Liver (tissue), 9 donors: ENCODE results near the gene DSCAM. TPM values are rescaled to one million over a fixed set of nuclear protein-coding genes. Genes with fewer than 3 reads are reported as not detected.

Experiments used
- DNase-seq: peaks from one replicate; pipeline ENCODE4 v3.0.0-alpha.2; 2017; ENCODE audit warnings: low spot score
- H3K27ac ChIP-seq, 2 donors: one replicate each; pipeline ENCODE4 v1.7.0; 2013; ENCODE audit warnings: inconsistent platforms in 2 of 2, low read length in 2 of 2, control low read depth in 1 of 2, low read depth in 1 of 2, mild to moderate bottlenecking in 1 of 2
- H3K27me3 ChIP-seq, 4 donors: one replicate each; pipeline versions ENCODE4 v1.6.1 to v1.7.0; 2013; ENCODE audit warnings: low read length in 3 of 4, inconsistent platforms in 1 of 4, mild to moderate bottlenecking in 1 of 4, moderate library complexity in 1 of 4; ENCODE audit not compliant: control insufficient read depth in 4 of 4, insufficient read depth in 4 of 4
- H3K36me3 ChIP-seq, 4 donors: one replicate each; pipeline versions ENCODE4 v1.6.1 to v1.7.0; 2013; ENCODE audit warnings: low read length in 3 of 4, mild to moderate bottlenecking in 3 of 4, low read depth in 1 of 4, moderate library complexity in 1 of 4; ENCODE audit not compliant: control insufficient read depth in 4 of 4, insufficient read depth in 3 of 4
- H3K4me1 ChIP-seq, 4 donors: one replicate each; pipeline versions ENCODE4 v1.6.1 to v1.7.0; 2013; ENCODE audit warnings: low read length in 3 of 4, mild to moderate bottlenecking in 3 of 4, moderate library complexity in 1 of 4; ENCODE audit not compliant: control insufficient read depth in 4 of 4, insufficient read depth in 4 of 4
- H3K4me3 ChIP-seq, 3 donors: one replicate each; pipeline versions ENCODE4 v1.6.1 to v1.7.0; 2013; ENCODE audit warnings: low read length in 3 of 3, control low read depth in 1 of 3, low read depth in 1 of 3, mild to moderate bottlenecking in 1 of 3
- H3K9ac ChIP-seq, 2 donors: one replicate each; pipeline ENCODE4 v1.7.0; 2013; ENCODE audit warnings: low read length in 2 of 2, mild to moderate bottlenecking in 2 of 2, moderate library complexity in 2 of 2, control low read depth in 1 of 2, low read depth in 1 of 2
- H3K9me3 ChIP-seq, 4 donors: one replicate each; pipeline versions ENCODE4 v1.6.1 to v1.7.0; 2013; ENCODE audit warnings: low read length in 3 of 4; ENCODE audit not compliant: control insufficient read depth in 4 of 4
- ATF3 ChIP-seq: IDR thresholded peaks from 2 replicates; pipeline ENCODE4 v1.6.1; 2016; ENCODE audit warnings: antibody characterized with exemption
- CTCF ChIP-seq: fragments of 150-350 bp; IDR thresholded peaks from 2 replicates; pipeline ENCODE4 v1.5.1; 2017; ENCODE audit warnings: improper control_type of control experiment, low read depth, low read length; ENCODE audit not compliant: missing input control
- EGR1 ChIP-seq, 2 donors: IDR thresholded peaks; 2 replicates each; pipeline ENCODE4 v1.6.1; 2016 to 2018; ENCODE audit warnings: antibody characterized with exemption in 2 of 2, low read depth in 2 of 2
- FOXA1 ChIP-seq: IDR thresholded peaks from 2 replicates; pipeline ENCODE4 v1.6.1; 2016; ENCODE audit warnings: antibody characterized with exemption
- FOXA2 ChIP-seq: IDR thresholded peaks from 2 replicates; pipeline ENCODE4 v1.6.1; 2016; ENCODE audit warnings: antibody characterized with exemption
- GABPA ChIP-seq, 2 donors: IDR thresholded peaks in 1 of 2; conservative IDR thresholded peaks in 1 of 2; 2 replicates each; pipeline ENCODE4 v1.6.1; 2016; ENCODE audit warnings: antibody characterized with exemption in 2 of 2, mild to moderate bottlenecking in 1 of 2, moderate library complexity in 1 of 2
- HNF4A ChIP-seq, 2 donors: conservative IDR thresholded peaks; 2 replicates each; pipeline ENCODE4 v1.6.1; 2016; ENCODE audit warnings: antibody characterized with exemption in 2 of 2, mild to moderate bottlenecking in 2 of 2
- HNF4G ChIP-seq: IDR thresholded peaks from 2 replicates; pipeline ENCODE4 v1.6.1; 2016; ENCODE audit warnings: antibody characterized with exemption
- JUND ChIP-seq, 2 donors: IDR thresholded peaks; 2 replicates each; pipeline ENCODE4 v1.6.1; 2016; ENCODE audit warnings: antibody characterized with exemption in 2 of 2
- MAX ChIP-seq: IDR thresholded peaks from 2 replicates; pipeline ENCODE4 v1.6.1; 2016; ENCODE audit warnings: antibody characterized with exemption
- NR2F2 ChIP-seq: IDR thresholded peaks from 2 replicates; pipeline ENCODE4 v1.6.1; 2016; ENCODE audit warnings: antibody characterized with exemption
- RAD21 ChIP-seq, 2 donors: IDR thresholded peaks; 2 replicates each; pipeline ENCODE4 v1.6.1; 2016; ENCODE audit warnings: antibody characterized with exemption in 2 of 2, mild to moderate bottlenecking in 2 of 2
- REST ChIP-seq: IDR thresholded peaks from 2 replicates; pipeline ENCODE4 v1.6.1; 2016; ENCODE audit warnings: antibody characterized with exemption, mild to moderate bottlenecking
- RXRA ChIP-seq, 2 donors: IDR thresholded peaks; 2 replicates each; pipeline ENCODE4 v1.6.1; 2017 to 2018; ENCODE audit warnings: antibody characterized with exemption in 2 of 2, mild to moderate bottlenecking in 1 of 2
- SP1 ChIP-seq: IDR thresholded peaks from 2 replicates; pipeline ENCODE4 v1.6.1; 2018; ENCODE audit warnings: antibody characterized with exemption, mild to moderate bottlenecking
- TAF1 ChIP-seq: conservative IDR thresholded peaks from 2 replicates; pipeline ENCODE4 v1.6.1; 2016; ENCODE audit warnings: antibody characterized with exemption, mild to moderate bottlenecking
- YY1 ChIP-seq: IDR thresholded peaks from 2 replicates; pipeline ENCODE4 v1.6.1; 2016; ENCODE audit warnings: antibody characterized with exemption, mild to moderate bottlenecking
- ZBTB33 ChIP-seq: IDR thresholded peaks from 2 replicates; pipeline ENCODE4 v1.6.1; 2016; ENCODE audit warnings: antibody characterized with exemption
- WGBS: extraction: QIAGEN DNeasy Blood & Tissue Kit; methylation state at CpG from one replicate; pipeline ENCODE4 v1.1.7; 2013; 5-methylcytosine and 5-hydroxymethylcytosine counted together
- polyA plus RNA-seq, 2 donors: library from polyadenylated mRNA; stranded (reverse) in 1 of 2; unstranded in 1 of 2; fragments of 200-250 nt in 1 of 2; fragments of >200 nt in 1 of 2; fragmentation: Nextera tagmentation in 1 of 2; extraction: Ambion mirVana in 1 of 2; gene quantifications; one replicate each; pipeline versions ENCODE4 v1.2.1 to v1.2.3, GENCODE V29; 2013 to 2015
- total RNA-seq, 2 donors: library from RNA; depleted of rRNA; stranded (reverse); fragments of >200 nt; gene quantifications; one replicate each; pipeline ENCODE4 v1.2.3, GENCODE V29; 2014
- donor health status: healthy.
- donor health status: healthy.
- donor health status: healthy.
- donor health status: healthy.
- donor health status: healthy.

DSCAM gene
- total and polyA plus RNA-seq, 4 donors: 0.02 to 0.23 (median 0.10) TPM

GRCh38 chr21:40770435-40771055, 76.4 kb downstream of the DSCAM start (continued):
- no peak for TF ChIP-seq CTCF
- no peak for TF ChIP-seq RAD21 (IDR thresholded peaks at IDR 0.05)
- TF ChIP-seq NR2F2: no peak
- no peak for TF ChIP-seq FOXA2
- TF ChIP-seq HNF4G: no peak
- TF ChIP-seq HNF4A (conservative IDR thresholded peaks at IDR 0.05): no peak
- no peak for TF ChIP-seq FOXA1
- no peak for TF ChIP-seq EGR1 (IDR thresholded peaks at IDR 0.05; ENCODE audit: low read depth in 2 of 2)
- no peak for TF ChIP-seq ATF3

- H3K9ac ChIP-seq: no peak overlapping the region
- H3K4me1 ChIP-seq: no peaks in the 10 kb centered on the region
- DNase-seq: no peak
- no peaks in the 10 kb centered on the region for H3K36me3 ChIP-seq
- no peaks in the 10 kb centered on the region for H3K9me3 ChIP-seq
- 94% methylated on average over 1 of the region's 1 CpG for WGBS
- H3K27me3 ChIP-seq: peaks cover 0 to 2% (median under 1%) of the 10 kb centered on the region in 4 donors
- H3K27ac ChIP-seq: no peak overlapping the region
- H3K4me3 ChIP-seq: no peak overlapping the region
- TF ChIP-seq TAF1 (no peak), MAX (no peak), FOXA2 (no peak), CTCF (no peak), HNF4G (no peak), RXRA (IDR thresholded peaks at IDR 0.05) (no peak), SP1 (no peak), FOXA1 (no peak), REST (no peak), JUND (IDR thresholded peaks at IDR 0.05) (no peak), ZBTB33 (no peak), YY1 (no peak), RAD21 (IDR thresholded peaks at IDR 0.05) (no peak), GABPA (IDR thresholded peaks at IDR 0.05 in 1 of 2, conservative IDR thresholded peaks at IDR 0.05 in 1 of 2) (no peak), NR2F2 (no peak), HNF4A (conservative IDR thresholded peaks at IDR 0.05) (no peak), ATF3 (no peak)
These were observed 77.7 kb downstream of the DSCAM start for GRCh38 chr21:40769231-40769630.
